Spleen (tissue), 7 donors: ENCODE measurements around the gene GOLPH3.

ENCODE experiments used
- CTCF ChIP-seq, 11 experiments: fragments of 200-600 bp in 7 of 11; fragments of 450-650 bp in 4 of 11; sonication (generic) in 4 of 11; IDR thresholded peaks in 8 of 11; conservative IDR thresholded peaks in 3 of 11; 1 replicate in 7 of 11; 2 replicates in 4 of 11; pipeline versions ENCODE4 v1.4.0 to v1.8.0; 2016 to 2021; ENCODE audit warnings: antibody characterized with exemption in 11 of 11, inconsistent platforms in 4 of 11, mild to moderate bottlenecking in 1 of 11
- POLR2A ChIP-seq, 3 donors: fragments of 450-650 bp; IDR thresholded peaks; one replicate each; pipeline ENCODE4 v1.5.1; 2017; ENCODE audit warnings: antibody characterized with exemption in 3 of 3, mild to moderate bottlenecking in 1 of 3
- donor health status: DM: no; HTN: no; CAD: no; lungs with moderate emphysema.
- donor health status: DM: no; HTN: no; CAD: no.
- donor health status: DM: no; HTN: no; CAD: no.

- TF ChIP-seq CTCF (IDR thresholded peaks at IDR 0.05 in 8 of 11, conservative IDR thresholded peaks at IDR 0.05 in 3 of 11): no peak
- TF ChIP-seq POLR2A (IDR thresholded peaks at IDR 0.05): no peak
Measured at GRCh38 chr5:32143617-32144377, 30.3 kb downstream of the GOLPH3 start.
